Suprapubic skin (tissue), 4 donors: ENCODE results near the gene CTDSP2.

Experiments used
- CTCF ChIP-seq, 2 donors: fragments of 200-600 bp in 1 of 2; fragments of 450-650 bp in 1 of 2; sonication (generic) in 1 of 2; IDR thresholded peaks; one replicate each; pipeline ENCODE4 v1.5.1; 2016 to 2019; ENCODE audit warnings: antibody characterized with exemption in 2 of 2, mild to moderate bottlenecking in 1 of 2, moderate library complexity in 1 of 2
- POLR2A ChIP-seq, 2 donors: fragments of 450-650 bp; IDR thresholded peaks; one replicate each; pipeline ENCODE4 v1.6.1; 2017; ENCODE audit warnings: antibody characterized with exemption in 2 of 2, mild to moderate bottlenecking in 2 of 2, moderate library complexity in 2 of 2
- POLR2AphosphoS5 ChIP-seq, 3 donors: sonication (generic); formaldehyde crosslinking; IDR thresholded peaks; one replicate each; pipeline ENCODE4 v1.6.1; 2017; ENCODE audit warnings: antibody characterized with exemption in 3 of 3

- peak in 1 of 3 donors; percentile 15 for TF ChIP-seq POLR2AphosphoS5 (IDR thresholded peaks at IDR 0.05)
- TF ChIP-seq CTCF (IDR thresholded peaks at IDR 0.05), result no peak
- TF ChIP-seq POLR2A (IDR thresholded peaks at IDR 0.05), result peak in 1 of 2 donors; percentile 14
Measured at GRCh38 chr12:57844709-57845477, 1.6 kb downstream of the CTDSP2 start.
